Uterus (tissue), 4 donors: ENCODE results near the gene MSMP. TPM values are rescaled to one million over a fixed set of nuclear protein-coding genes. Genes with fewer than 3 reads are reported as not detected.

ENCODE experiments used
- DNase-seq, 2 donors: peaks; one replicate each; pipeline ENCODE4 v3.0.0-alpha.2; 2019 to 2020
- H3K27ac ChIP-seq, 2 donors: fragments of 200-600 bp; sonication (generic); 1 replicate in 1 of 2; 2 replicates in 1 of 2; pipeline ENCODE4 v1.5.1; 2016 to 2018
- H3K27me3 ChIP-seq, 2 donors: fragments of 200-600 bp; sonication (generic); one replicate each; pipeline ENCODE4 v1.5.1; 2018 to 2019; ENCODE audit warnings: control low read depth in 1 of 2
- H3K36me3 ChIP-seq, 2 donors: fragments of 200-600 bp; sonication (generic); one replicate each; pipeline ENCODE4 v1.5.1; 2019; ENCODE audit warnings: control low read depth in 1 of 2
- H3K4me1 ChIP-seq, 2 donors: fragments of 200-600 bp; sonication (generic); one replicate each; pipeline ENCODE4 v1.5.1; 2018 to 2019; ENCODE audit warnings: control low read depth in 1 of 2
- H3K4me3 ChIP-seq, 2 donors: fragments of 200-600 bp; sonication (generic); 1 replicate in 1 of 2; 2 replicates in 1 of 2; pipeline ENCODE4 v1.5.1; 2018 to 2019; ENCODE audit warnings: mild to moderate bottlenecking in 1 of 2
- H3K9me3 ChIP-seq, 2 donors: fragments of 200-600 bp; sonication (generic); one replicate each; pipeline ENCODE4 v1.5.1; 2019; ENCODE audit warnings: control low read depth in 1 of 2
- POLR2A ChIP-seq, 2 donors: fragments of 450-650 bp; IDR thresholded peaks; one replicate each; pipeline ENCODE4 v1.6.1; 2016; ENCODE audit warnings: antibody characterized with exemption in 2 of 2, mild to moderate bottlenecking in 1 of 2, moderate library complexity in 1 of 2
- intact Hi-C: fragments of 100-400 bp; cut with DNase I; formaldehyde crosslinking; loops from one replicate; pipeline ENCODE4 v1.15.1; 2023; ENCODE audit warnings: low total_unique reads
- total RNA-seq, 4 donors: library from RNA; depleted of rRNA in 3 of 4; stranded (reverse); fragments of >200 nt in 3 of 4; gene quantifications; one replicate each; pipeline versions ENCODE4 v1.1.0 to v1.2.4, GENCODE V29; 2014 to 2023
- TF ChIP-seq, protein P1 (sequence below), 4 experiments: fragments of 200-600 bp in 2 of 4; fragments of 450-650 bp in 2 of 4; sonication (generic) in 2 of 4; IDR thresholded peaks; one replicate each; pipeline ENCODE4 v1.5.1; 2016 to 2019; ENCODE audit warnings: antibody characterized with exemption in 4 of 4, mild to moderate bottlenecking in 2 of 4, moderate library complexity in 1 of 4
- donor health status: DM: yes; HTN: yes; CAD: no.

The MSMP gene, protein sequence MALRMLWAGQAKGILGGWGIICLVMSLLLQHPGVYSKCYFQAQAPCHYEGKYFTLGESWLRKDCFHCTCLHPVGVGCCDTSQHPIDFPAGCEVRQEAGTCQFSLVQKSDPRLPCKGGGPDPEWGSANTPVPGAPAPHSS
- total RNA-seq: not detected

DNA sequence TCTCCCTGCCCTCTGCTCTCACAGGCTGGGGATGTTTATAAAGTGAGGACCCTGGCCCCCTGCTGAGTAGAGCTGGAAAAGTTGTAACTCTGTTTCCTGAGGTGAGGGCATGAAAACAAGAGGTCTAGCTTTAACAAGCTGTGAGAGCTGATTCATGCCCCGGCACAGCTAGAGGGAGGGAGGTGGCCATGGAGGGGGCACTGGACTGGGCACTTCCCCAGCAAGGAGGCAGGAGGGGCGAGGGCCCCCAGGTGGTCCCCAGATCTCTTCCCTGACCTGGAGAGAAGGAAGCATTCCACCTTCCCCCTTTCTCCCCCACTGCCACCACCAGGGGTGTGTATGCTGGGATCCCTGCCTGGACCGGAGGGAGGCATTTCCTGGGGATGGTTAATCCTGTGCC is at the start of gene MSMP:
MSMP (minus strand) TSS at position 13 of the 400 bp plus-strand sequence. CDS start 147 bp downstream, outside the sequence.
- Histone ChIP-seq H3K36me3 (no peaks in the 10 kb centered on the region), H3K4me1 (peaks cover 0 to 9% of the 10 kb centered on the region in 2 donors), H3K9me3 (no peaks in the 10 kb centered on the region), H3K4me3 (no peak within 1 kb of the TSS), H3K27ac (no peak within 1 kb of the TSS), H3K27me3 (no peaks in the 10 kb centered on the region)
- TF ChIP-seq POLR2A (IDR thresholded peaks at IDR 0.05): no peak
- TF ChIP-seq, protein P1, sequence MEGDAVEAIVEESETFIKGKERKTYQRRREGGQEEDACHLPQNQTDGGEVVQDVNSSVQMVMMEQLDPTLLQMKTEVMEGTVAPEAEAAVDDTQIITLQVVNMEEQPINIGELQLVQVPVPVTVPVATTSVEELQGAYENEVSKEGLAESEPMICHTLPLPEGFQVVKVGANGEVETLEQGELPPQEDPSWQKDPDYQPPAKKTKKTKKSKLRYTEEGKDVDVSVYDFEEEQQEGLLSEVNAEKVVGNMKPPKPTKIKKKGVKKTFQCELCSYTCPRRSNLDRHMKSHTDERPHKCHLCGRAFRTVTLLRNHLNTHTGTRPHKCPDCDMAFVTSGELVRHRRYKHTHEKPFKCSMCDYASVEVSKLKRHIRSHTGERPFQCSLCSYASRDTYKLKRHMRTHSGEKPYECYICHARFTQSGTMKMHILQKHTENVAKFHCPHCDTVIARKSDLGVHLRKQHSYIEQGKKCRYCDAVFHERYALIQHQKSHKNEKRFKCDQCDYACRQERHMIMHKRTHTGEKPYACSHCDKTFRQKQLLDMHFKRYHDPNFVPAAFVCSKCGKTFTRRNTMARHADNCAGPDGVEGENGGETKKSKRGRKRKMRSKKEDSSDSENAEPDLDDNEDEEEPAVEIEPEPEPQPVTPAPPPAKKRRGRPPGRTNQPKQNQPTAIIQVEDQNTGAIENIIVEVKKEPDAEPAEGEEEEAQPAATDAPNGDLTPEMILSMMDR (IDR thresholded peaks at IDR 0.05): no peak
- DNase-seq: no peak
- intact Hi-C loops: no loop called here

DNA sequence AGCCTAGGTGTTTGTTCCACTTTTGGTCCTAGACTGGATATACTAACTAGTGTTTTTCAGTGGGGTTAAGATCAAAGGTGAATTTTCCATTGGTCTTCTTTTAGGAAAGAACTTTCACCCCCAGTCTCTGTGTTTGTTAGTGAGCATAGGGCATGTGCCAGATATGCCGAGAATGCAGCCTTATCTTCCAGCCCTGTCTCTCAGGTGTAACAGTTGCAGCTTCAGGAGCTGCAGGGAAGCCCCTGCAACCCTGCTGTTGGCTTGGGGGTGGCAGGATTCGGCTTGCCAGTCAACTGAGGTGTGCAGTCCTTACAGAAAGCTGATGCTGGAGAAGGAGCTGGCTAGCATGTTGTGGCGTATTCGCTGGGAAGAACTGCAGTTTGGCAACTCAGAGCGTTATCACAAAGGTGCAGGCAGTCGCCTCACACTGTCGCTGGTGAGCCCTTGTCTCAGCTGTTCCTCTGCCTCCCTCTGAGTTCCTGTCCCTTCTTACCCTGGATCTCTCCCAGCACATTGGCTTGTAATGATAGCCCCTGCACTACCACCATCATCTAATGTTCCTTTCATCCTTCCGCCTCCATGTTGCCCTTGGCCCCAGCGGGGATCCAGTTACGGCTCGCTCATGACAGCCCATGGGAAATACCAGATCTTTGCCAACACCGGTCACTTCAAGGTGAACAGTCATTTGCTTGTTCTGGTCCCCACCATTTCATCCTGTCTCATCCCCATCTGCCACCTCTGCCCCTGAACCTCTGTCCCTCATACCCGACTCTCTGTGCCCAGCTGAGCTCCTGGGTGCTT is 47.5 kb upstream of the MSMP start:
- Histone ChIP-seq H3K27me3 (no peaks in the 10 kb centered on the region), H3K27ac (no peak overlapping the region), H3K9me3 (no peaks in the 10 kb centered on the region), H3K4me1 (no peaks in the 10 kb centered on the region), H3K4me3 (no peak overlapping the region), H3K36me3 (no peaks in the 10 kb centered on the region)
- intact Hi-C loops: no loop called here
- no peak for DNase-seq
- TF ChIP-seq POLR2A (IDR thresholded peaks at IDR 0.05): no peak
- TF ChIP-seq, protein P1 (IDR thresholded peaks at IDR 0.05): no peak

DNA sequence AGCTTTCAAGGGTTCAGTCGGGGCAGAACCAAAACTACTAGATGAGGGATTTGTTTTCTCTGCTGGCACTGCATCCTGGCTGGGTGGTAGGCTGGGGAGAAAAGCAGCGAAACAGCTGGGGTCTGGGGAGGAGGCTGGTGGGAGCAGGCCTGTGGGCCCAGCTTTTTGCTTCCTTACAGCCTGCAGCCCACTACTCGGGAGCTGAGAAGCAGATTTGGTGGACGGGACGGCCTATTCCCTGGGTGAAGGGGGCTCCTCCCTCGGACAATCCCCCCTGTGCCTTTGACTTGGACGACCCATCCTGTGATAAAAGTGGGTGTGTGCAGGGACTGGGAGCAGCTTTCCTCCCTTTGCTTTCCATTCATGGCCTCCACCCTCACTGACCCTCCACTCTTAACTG is 46.5 kb upstream of the MSMP start:
- TF ChIP-seq POLR2A (IDR thresholded peaks at IDR 0.05): no peak
- TF ChIP-seq, protein P1 (IDR thresholded peaks at IDR 0.05): no peak
- no peaks in the 10 kb centered on the region for H3K36me3 ChIP-seq
- no peaks in the 10 kb centered on the region for H3K9me3 ChIP-seq
- H3K27ac ChIP-seq: no peak overlapping the region
- intact Hi-C loops: no loop called here
- no peak for DNase-seq
- no peaks in the 10 kb centered on the region for H3K4me1 ChIP-seq
- no peak overlapping the region for H3K4me3 ChIP-seq
- H3K27me3 ChIP-seq: no peaks in the 10 kb centered on the region

DNA sequence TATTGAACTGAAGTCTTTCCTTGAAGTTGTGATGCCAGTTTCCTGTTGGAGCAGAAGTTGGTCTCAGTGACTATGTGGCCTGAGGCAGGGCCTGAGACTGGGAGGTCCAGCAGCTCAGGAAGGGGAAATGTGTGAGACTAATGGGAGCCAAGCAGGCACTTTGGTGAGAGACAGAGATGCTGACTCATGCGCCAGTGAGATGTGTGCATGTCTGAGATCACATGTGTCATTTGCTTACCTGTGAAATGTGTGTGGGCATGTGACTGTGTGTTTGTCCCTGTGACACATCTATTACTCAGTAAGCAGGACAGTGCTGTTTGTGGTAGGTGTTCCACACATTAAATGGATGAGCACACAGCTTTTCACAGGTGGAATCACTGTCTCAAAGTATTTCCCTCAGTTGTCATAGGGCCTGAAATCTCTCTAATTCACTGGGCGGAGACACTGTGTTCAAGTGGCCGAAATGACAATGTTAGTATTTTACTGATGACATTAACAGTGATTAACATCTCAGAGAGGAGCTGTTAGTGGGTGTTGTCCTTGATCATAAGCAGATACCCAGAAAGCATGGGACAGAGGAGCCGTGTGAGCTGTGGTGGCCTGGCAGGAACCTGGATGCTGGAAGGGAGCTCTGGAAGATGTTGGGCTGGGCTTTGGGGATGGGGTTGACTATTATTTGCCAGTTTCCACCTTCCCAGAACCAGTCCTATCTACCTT is 44.7 kb upstream of the MSMP start:
- Histone ChIP-seq H3K9me3 (no peaks in the 10 kb centered on the region), H3K36me3 (no peaks in the 10 kb centered on the region), H3K27me3 (no peaks in the 10 kb centered on the region), H3K4me1 (peaks cover 0 to 5% of the 10 kb centered on the region in 2 donors), H3K4me3 (no peak overlapping the region), H3K27ac (no peak overlapping the region)
- TF ChIP-seq POLR2A (IDR thresholded peaks at IDR 0.05): no peak
- TF ChIP-seq, protein P1 (IDR thresholded peaks at IDR 0.05): no peak
- intact Hi-C loops: no loop called here
- no peak for DNase-seq
